ENCODE data around the gene AEN. TPM values are rescaled to one million over a fixed set of nuclear protein-coding genes. Genes with fewer than 3 reads are reported as not detected.
A peak's percentile ranks its signal among the peaks of the same experiment; 100 is the strongest.

AEN gene
- total RNA-seq, 6 donors from 2014 or later, result 7.5 to 37.6 (median 18.4) TPM

GRCh38 chr15:88608607-88609181 is 12.4 kb upstream of the AEN start:
- Histone ChIP-seq H3K4me3 (no peak overlapping the region), H3K36me3 (no peaks in the 10 kb centered on the region), H3K27ac (no peak overlapping the region), H3K27me3 (peaks cover 0 to 35% (median 25%) of the 10 kb centered on the region in 4 donors), H3K4me1 (peaks cover 0 to 19% (median 7%) of the 10 kb centered on the region in 4 donors), H3K9me3 (no peaks in the 10 kb centered on the region)
- ATAC-seq (ENCODE audit: low FRiP score in 2 of 2), result no peak
- TF ChIP-seq CTCF (IDR thresholded peaks at IDR 0.05) (no peak), POLR2AphosphoS5 (IDR thresholded peaks at IDR 0.05) (no peak), POLR2A (IDR thresholded peaks at IDR 0.05) (no peak), EP300 (IDR thresholded peaks at IDR 0.05) (no peak)
- DNase-seq, result no peak
- 77 to 78% methylated on average over 4 of the region's 4 CpGs for WGBS, 2 donors

- peaks cover 0 to 27% (median 19%) of the 10 kb centered on the region in 4 donors for H3K27me3 ChIP-seq
- no peak overlapping the region for H3K4me3 ChIP-seq
These were observed 11.6 kb upstream of the AEN start for GRCh38 chr15:88609344-88610090.

GRCh38 chr15:88610701-88611231 is 10.4 kb upstream of the AEN start:
- Histone ChIP-seq H3K4me3 (no peak overlapping the region), H3K9me3 (no peaks in the 10 kb centered on the region), H3K36me3 (no peaks in the 10 kb centered on the region), H3K27me3 (peaks cover 0 to 15% (median 7%) of the 10 kb centered on the region in 4 donors), H3K27ac (no peak overlapping the region), H3K4me1 (peaks cover 0 to 2% (median 0%) of the 10 kb centered on the region in 4 donors)
- peak in 1 of 2 donors; percentile 38 for ATAC-seq (ENCODE audit: low FRiP score in 2 of 2)
- DNase-seq, result no peak
- TF ChIP-seq CTCF (IDR thresholded peaks at IDR 0.05) (no peak), EP300 (IDR thresholded peaks at IDR 0.05) (no peak), POLR2AphosphoS5 (IDR thresholded peaks at IDR 0.05) (no peak)
- 27 to 38% methylated on average over 4 of the region's 4 CpGs for WGBS, 2 donors

More at GRCh38 chr15:88609344-88610090, 11.6 kb upstream of the AEN start:
- Histone ChIP-seq H3K36me3 (no peaks in the 10 kb centered on the region), H3K27ac (no peak overlapping the region), H3K9me3 (no peaks in the 10 kb centered on the region), H3K4me1 (peaks cover 0 to 15% (median 4%) of the 10 kb centered on the region in 4 donors)
- ATAC-seq (ENCODE audit: low FRiP score in 2 of 2), result no peak
- TF ChIP-seq POLR2A (IDR thresholded peaks at IDR 0.05) (no peak), EP300 (IDR thresholded peaks at IDR 0.05) (no peak), CTCF (IDR thresholded peaks at IDR 0.05) (no peak), POLR2AphosphoS5 (IDR thresholded peaks at IDR 0.05) (no peak)
- DNase-seq, result no peak
- WGBS, 2 donors, result 66 to 81% methylated on average over 4 of the region's 4 CpGs

- 75 to 79% methylated on average over 5 to 7 of the region's 7 CpGs for WGBS, 2 donors
- no peaks in the 10 kb centered on the region for H3K36me3 ChIP-seq
- DNase-seq, result no peak
- no peak for TF ChIP-seq POLR2A (IDR thresholded peaks at IDR 0.05)
- no peak for TF ChIP-seq EP300 (IDR thresholded peaks at IDR 0.05)
- TF ChIP-seq CTCF (IDR thresholded peaks at IDR 0.05), result no peak
- no peak for TF ChIP-seq POLR2AphosphoS5 (IDR thresholded peaks at IDR 0.05)
- H3K27me3 ChIP-seq, result peaks cover 0 to under 1% (median 0%) of the 10 kb centered on the region in 4 donors
- H3K4me1 ChIP-seq, result no peaks in the 10 kb centered on the region
- no peak for ATAC-seq (ENCODE audit: low FRiP score in 2 of 2)
- H3K4me3 ChIP-seq, result no peak overlapping the region
- no peaks in the 10 kb centered on the region for H3K9me3 ChIP-seq
- no peak overlapping the region for H3K27ac ChIP-seq
These were observed 8.8 kb upstream of the AEN start for GRCh38 chr15:88612186-88612796.
